Suprapubic skin (tissue), 4 donors: ENCODE data around the gene ZNF407.

Source experiments
- CTCF ChIP-seq, 2 donors: fragments of 200-600 bp in 1 of 2; fragments of 450-650 bp in 1 of 2; sonication (generic) in 1 of 2; IDR thresholded peaks; one replicate each; pipeline ENCODE4 v1.5.1; 2016 to 2019; ENCODE audit warnings: antibody characterized with exemption in 2 of 2, mild to moderate bottlenecking in 1 of 2, moderate library complexity in 1 of 2
- POLR2A ChIP-seq, 2 donors: fragments of 450-650 bp; IDR thresholded peaks; one replicate each; pipeline ENCODE4 v1.6.1; 2017; ENCODE audit warnings: antibody characterized with exemption in 2 of 2, mild to moderate bottlenecking in 2 of 2, moderate library complexity in 2 of 2
- POLR2AphosphoS5 ChIP-seq, 3 donors: sonication (generic); formaldehyde crosslinking; IDR thresholded peaks; one replicate each; pipeline ENCODE4 v1.6.1; 2017; ENCODE audit warnings: antibody characterized with exemption in 3 of 3

- no peak for TF ChIP-seq CTCF (IDR thresholded peaks at IDR 0.05)
- no peak for TF ChIP-seq POLR2AphosphoS5 (IDR thresholded peaks at IDR 0.05)
- TF ChIP-seq POLR2A (IDR thresholded peaks at IDR 0.05), result no peak
These were observed 406.4 kb downstream of the ZNF407 start for GRCh38 chr18:75003764-75004690.
